NB4 (cell line): ENCODE data around the gene SH2D1B.
"Not testable (repeated sequence)": the region's sequence is repeated elsewhere in the genome, so short reads cannot be mapped to it uniquely, and the experiment has no call there.

ENCODE experiments used
- DNase-seq: peaks from one replicate; pipeline ENCODE4 v3.0.0; 2010; ENCODE audit warnings: low read depth
- H3K4me3 ChIP-seq: one replicate; pipeline ENCODE4 v1.5.1; 2011; ENCODE audit warnings: mild to moderate bottlenecking, low read depth, low read length, moderate library complexity
- CTCF ChIP-seq: IDR thresholded peaks from one replicate; pipeline ENCODE4 v1.5.1; 2012; ENCODE audit warnings: low read depth, low read length
- MAX ChIP-seq: IDR thresholded peaks from 2 replicates; pipeline ENCODE4 v1.6.1; 2011; ENCODE audit warnings: low read depth, low read length
- MYC ChIP-seq: IDR thresholded peaks from 2 replicates; pipeline ENCODE4 v1.6.1; 2011; ENCODE audit warnings: low read depth, low read length
- POLR2A ChIP-seq: IDR thresholded peaks from 2 replicates; pipeline ENCODE4 v1.6.1; 2011; ENCODE audit warnings: mild to moderate bottlenecking; ENCODE audit not compliant: insufficient read length; ENCODE audit errors: extremely low read depth

SH2D1B gene

DNA sequence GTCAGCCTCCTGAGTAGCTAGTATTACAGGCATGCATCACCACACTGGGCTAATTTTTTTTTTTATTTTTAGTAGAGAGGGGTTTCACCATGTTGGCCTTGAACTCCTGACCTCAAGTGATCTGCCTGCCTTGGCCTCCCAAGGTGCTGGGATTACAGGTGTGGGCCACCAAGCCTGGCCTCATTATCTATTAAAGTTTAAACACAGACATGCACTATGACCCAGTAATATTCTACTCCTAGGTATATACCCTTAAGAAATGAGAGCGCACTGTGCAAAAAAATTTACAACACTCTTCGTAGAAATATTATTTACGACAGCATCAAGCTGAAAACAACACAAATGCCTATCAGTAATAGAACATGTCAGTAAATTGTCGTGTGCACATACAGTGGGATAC is 18.6 kb upstream of the SH2D1B start:
- DNase-seq: no peak
- TF ChIP-seq MYC: no peak
- TF ChIP-seq POLR2A: no peak
- no peak for TF ChIP-seq CTCF
- no peak overlapping the region for H3K4me3 ChIP-seq

DNA sequence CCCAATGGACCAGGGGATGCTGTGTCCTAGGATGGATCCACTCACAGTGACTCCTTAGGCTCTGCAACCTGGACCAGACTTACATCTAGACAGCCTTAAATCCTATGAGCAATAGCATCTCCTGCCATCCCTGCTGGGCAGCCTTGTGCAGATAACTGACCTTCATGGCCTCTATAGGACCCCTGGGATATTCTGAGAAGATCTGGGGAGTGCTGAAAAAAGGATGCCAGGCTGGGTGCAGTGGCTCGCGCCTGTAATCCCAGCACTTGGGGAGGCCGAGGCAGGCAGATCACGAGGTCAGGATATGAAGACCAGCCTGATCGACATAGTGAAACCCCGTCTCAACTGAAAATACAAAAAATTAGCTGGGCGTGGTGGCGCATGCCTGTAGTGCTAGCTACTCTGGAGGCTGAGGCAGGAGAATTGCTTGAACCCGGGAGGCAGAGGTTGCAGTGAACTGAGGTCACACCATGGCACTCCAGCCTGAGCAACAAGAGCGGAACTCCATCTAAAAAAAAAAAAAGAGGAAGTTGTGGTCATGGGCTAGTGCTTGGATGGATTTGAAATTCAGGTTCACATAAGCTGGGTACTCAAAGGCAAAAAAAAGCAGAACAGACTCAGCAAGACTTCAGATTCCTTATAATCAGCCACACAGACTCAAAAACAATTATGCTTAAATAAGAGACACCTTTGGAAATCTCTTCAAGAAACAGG is 10.9 kb upstream of the SH2D1B start:
- H3K4me3 ChIP-seq: no peak overlapping the region
- peak; percentile 89 for DNase-seq
- TF ChIP-seq POLR2A: no peak
- TF ChIP-seq MAX: no peak
- no peak for TF ChIP-seq CTCF

DNA sequence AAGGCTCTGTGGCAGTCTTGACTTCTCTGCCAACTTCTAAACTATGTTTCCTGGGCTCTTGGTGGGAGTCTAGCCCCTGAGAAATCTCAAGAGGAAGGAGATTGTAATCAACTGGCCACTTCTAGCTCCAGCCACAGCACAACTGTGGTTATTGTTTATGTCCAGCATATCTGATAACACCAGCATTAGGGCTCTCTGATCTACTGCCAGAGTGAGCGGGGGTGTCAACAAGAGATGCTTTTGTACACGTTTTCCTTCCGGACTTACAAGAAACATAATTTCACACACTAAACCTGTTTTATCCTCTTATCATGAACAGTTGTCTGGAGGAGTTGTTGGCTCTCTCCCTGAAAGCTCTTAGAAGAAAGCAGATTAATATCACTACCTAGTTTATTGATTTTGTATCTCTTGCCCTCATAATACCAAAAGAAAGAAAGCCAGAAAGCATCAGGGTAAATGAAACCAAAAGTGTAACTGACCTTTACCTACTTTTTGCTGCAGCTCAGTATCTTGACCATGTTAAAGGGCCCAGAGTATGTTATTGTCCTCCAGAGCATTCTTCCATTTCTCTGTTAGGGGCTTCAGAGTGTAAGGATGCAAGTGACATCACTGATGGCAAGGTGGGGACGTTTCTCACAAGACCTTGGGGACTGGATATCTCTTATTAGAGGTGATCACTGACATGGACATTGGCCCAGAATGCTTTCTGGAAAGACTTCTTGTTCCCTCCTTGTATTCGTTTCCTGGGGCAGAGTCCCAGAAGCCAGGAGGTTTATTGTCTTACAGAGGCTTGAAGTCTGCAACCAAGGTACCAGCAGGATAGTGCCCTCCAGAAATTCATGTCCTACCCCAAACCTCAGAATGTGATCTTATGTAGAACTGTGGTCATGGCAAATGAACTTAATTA is 9.6 kb upstream of the SH2D1B start:
- DNase-seq: no peak
- H3K4me3 ChIP-seq: no peak overlapping the region
- TF ChIP-seq CTCF (no peak), MAX (no peak), MYC (no peak), POLR2A (no peak)

DNA sequence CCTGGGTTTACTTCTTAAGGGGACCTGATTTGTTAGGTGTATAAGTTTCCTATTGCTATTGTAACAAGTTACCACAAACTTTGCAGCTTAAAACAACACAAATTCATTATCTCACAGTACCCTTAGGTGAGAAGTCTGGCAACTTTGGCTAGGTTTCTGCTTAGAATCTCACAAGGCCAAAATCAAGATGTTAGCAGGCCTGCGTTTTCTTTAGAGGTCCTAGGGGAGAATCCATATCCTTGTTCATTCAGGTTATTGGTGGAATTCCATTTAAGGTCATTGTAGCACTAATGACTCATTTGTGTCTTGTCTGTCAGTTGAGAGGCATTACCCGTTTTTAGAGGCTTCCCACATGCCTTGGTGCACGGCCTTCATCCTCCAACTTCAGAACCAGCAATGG is 8.2 kb upstream of the SH2D1B start:
- DNase-seq: no peak
- no peak for TF ChIP-seq MAX
- no peak for TF ChIP-seq CTCF
- TF ChIP-seq MYC: no peak
- no peak for TF ChIP-seq POLR2A
- H3K4me3 ChIP-seq: no peak overlapping the region

- not testable (repeated sequence) for H3K4me3 ChIP-seq, DNase-seq
Observed at GRCh38 chr1:162419450-162419931, 7.6 kb upstream of the SH2D1B start.

- H3K4me3 ChIP-seq, DNase-seq: not testable (repeated sequence)
Observed at GRCh38 chr1:162418584-162418983, 6.6 kb upstream of the SH2D1B start.

DNA sequence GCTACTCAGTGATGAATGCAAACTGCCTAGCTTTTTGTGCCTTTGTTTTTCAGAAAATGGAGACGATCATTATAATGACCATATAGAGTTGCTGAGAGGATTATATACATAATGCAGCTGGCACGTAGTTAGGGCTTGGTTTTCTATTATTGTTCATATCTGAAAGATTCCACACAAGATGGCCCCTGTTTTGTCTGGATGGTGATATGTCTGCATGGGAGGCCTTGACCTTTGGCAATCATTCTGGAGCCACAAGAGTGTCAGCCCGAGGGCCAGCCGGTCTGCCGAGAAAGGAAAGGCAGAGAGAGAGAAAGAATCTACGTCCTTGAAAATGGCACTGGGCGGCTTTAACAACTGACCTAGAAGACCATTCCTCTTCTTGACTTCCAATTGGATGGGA is 5.7 kb upstream of the SH2D1B start:
- TF ChIP-seq MAX: no peak
- H3K4me3 ChIP-seq: no peak overlapping the region
- DNase-seq: no peak
